Lower leg skin (tissue), 4 donors: ENCODE data around the gene PLCH2. TPM values are rescaled to one million over a fixed set of nuclear protein-coding genes. Genes with fewer than 3 reads are reported as not detected.

Experiments
- DNase-seq, 2 donors: peaks; one replicate each; pipeline ENCODE4 v3.0.0-alpha.2; 2019; ENCODE audit warnings: low spot score in 2 of 2
- H3K4me3 ChIP-seq: fragments of 200-600 bp; sonication (generic); 2 replicates; pipeline ENCODE4 v1.5.1; 2017; ENCODE audit warnings: mild to moderate bottlenecking, low read depth; ENCODE audit not compliant: poor library complexity, severe bottlenecking
- POLR2A ChIP-seq, 2 donors: fragments of 450-650 bp; IDR thresholded peaks; one replicate each; pipeline ENCODE4 v1.6.1; 2016 to 2017; ENCODE audit warnings: antibody characterized with exemption in 2 of 2, mild to moderate bottlenecking in 1 of 2, moderate library complexity in 1 of 2
- WGBS, 2 donors: methylation state at CpG; one replicate each; pipeline ENCODE4 v1.1.5; 2018; 5-methylcytosine and 5-hydroxymethylcytosine counted together
- intact Hi-C: fragments of 100-400 bp; cut with DNase I; formaldehyde crosslinking; loops from one replicate; pipeline ENCODE4 v1.15.0; 2023; ENCODE audit warnings: low total_unique reads
- total RNA-seq, 4 donors: library from RNA; depleted of rRNA; stranded (reverse); fragments of >200 nt; gene quantifications; one replicate each; pipeline ENCODE4 v1.1.0, GENCODE V29; 2016
- TF ChIP-seq, protein P1 (sequence below), 3 donors: fragments of 450-650 bp; IDR thresholded peaks; one replicate each; pipeline ENCODE4 v1.5.1; 2016; ENCODE audit warnings: antibody characterized with exemption in 3 of 3, mild to moderate bottlenecking in 3 of 3, moderate library complexity in 2 of 3

The PLCH2 gene
- total RNA-seq, 4 donors from 2014 or later: 83.2 to 170 (median 115) TPM

DNA sequence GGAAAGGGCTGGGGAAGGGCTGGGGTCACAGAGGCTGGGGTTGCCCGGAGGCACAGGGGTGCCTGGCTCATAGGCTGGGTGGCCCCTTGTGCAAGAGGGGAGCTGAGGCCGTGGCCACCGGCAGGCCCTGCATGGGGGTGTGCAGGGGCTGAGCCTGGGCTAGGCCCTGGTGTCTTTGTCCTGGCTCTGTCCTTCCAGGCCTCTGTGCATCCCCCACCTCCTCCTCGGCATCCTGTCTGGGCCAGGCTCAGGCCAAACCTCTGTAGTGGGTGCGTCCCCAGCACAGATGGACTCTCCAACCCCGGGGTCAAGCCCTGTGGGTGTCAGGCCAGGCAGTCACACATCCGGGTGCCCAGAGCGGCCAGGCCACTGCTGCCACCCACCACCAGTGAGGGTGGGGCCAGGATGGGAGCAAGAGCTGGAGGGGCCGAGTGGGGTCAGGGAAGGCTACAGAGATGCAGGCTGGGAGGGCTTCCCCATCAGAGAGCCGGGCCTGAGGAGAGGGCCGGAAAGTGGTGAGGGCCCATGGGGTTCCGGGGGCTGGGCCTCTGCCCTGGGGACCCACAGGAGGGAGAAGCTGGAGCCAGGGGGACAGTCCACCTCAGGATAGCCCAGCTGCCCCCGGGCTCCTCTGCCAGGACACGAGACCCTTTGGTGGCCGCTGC lies 30.9 kb downstream of the PLCH2 start:
- intact Hi-C loops: no loop called here
- no peak overlapping the region for H3K4me3 ChIP-seq
- WGBS, 2 donors: 53 to 55% methylated on average over 15 of the region's 15 CpGs
- TF ChIP-seq POLR2A (IDR thresholded peaks at IDR 0.05): no peak
- no peak for DNase-seq

DNA sequence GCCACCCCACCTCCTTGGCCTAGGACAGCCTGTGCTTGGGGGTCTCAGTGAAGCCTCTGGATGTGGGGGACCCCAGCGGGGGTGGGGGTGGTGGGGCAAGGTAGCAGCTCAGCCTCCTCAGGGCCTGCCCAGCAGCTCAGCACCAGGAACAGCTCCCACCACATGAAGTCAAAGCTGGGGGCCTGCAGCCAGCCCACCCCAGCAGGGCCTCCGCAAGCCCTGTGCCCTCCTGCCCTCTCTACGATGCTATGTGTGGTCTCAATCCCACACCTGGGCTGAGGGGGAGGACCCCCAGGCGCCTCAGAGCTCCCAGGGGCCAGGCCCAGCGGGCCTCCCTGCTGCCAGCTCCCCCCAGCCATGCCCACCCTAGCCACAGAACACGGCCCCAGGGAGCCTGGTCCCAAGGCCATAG lies 31.7 kb downstream of the PLCH2 start:
- no peak for DNase-seq
- 75 to 84% methylated on average over 2 to 5 of the region's 6 CpGs for WGBS, 2 donors
- TF ChIP-seq, protein P1, sequence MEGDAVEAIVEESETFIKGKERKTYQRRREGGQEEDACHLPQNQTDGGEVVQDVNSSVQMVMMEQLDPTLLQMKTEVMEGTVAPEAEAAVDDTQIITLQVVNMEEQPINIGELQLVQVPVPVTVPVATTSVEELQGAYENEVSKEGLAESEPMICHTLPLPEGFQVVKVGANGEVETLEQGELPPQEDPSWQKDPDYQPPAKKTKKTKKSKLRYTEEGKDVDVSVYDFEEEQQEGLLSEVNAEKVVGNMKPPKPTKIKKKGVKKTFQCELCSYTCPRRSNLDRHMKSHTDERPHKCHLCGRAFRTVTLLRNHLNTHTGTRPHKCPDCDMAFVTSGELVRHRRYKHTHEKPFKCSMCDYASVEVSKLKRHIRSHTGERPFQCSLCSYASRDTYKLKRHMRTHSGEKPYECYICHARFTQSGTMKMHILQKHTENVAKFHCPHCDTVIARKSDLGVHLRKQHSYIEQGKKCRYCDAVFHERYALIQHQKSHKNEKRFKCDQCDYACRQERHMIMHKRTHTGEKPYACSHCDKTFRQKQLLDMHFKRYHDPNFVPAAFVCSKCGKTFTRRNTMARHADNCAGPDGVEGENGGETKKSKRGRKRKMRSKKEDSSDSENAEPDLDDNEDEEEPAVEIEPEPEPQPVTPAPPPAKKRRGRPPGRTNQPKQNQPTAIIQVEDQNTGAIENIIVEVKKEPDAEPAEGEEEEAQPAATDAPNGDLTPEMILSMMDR (IDR thresholded peaks at IDR 0.05): no peak
- TF ChIP-seq POLR2A (IDR thresholded peaks at IDR 0.05): no peak
- H3K4me3 ChIP-seq: no peak overlapping the region
- intact Hi-C loops: no loop called here

DNA sequence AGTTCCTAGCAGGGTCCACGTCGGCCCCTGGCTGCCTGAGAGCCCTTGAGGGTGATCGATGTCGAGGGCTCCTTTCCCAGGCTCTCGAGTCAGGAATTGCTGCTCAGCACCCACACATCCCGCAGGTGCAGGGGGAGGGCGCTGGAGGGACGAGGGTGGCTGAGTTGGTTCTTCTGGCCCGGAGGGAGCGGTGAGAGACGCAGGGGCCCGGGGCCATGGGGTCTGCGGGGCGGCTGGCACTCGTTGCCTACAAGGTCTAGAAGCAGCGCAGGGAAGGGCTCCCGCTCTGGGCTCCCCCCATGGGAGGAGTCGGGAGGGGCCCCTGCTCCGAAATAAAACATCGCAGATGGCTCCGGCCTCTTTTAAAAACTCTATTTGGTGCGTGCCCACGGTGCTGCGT lies 32.1 kb downstream of the PLCH2 start:
- 80 to 85% methylated on average over 23 to 24 of the region's 24 CpGs for WGBS, 2 donors
- DNase-seq: no peak
- no peak overlapping the region for H3K4me3 ChIP-seq
- no peak for TF ChIP-seq POLR2A (IDR thresholded peaks at IDR 0.05)
- TF ChIP-seq, protein P1 (IDR thresholded peaks at IDR 0.05): no peak
- intact Hi-C loops: no loop called here

DNA sequence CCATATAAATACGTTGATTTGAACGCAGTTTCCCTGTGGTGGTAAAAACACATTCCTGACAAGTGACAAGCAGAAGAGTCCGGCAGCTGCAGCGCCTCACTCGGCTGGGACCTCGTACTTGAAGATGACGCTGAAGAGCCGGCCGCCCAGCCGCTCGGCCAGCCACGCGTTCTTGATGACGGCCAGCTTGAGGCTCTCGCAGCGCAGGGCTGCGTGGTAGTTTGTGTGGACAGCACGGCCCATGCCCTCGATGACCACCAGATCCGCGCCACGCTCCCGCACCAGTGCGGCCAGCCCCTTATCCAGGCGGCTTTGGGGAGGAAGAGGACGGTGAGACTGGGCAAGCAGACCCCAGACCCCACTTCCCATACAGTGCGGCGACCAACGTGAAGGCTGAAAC lies 32.7 kb downstream of the PLCH2 start:
- DNase-seq: no peak
- 92 to 96% methylated on average over 26 to 29 of the region's 29 CpGs for WGBS, 2 donors
- no peak overlapping the region for H3K4me3 ChIP-seq
- TF ChIP-seq, protein P1 (IDR thresholded peaks at IDR 0.05): no peak
- no peak for TF ChIP-seq POLR2A (IDR thresholded peaks at IDR 0.05)
- intact Hi-C loops: no loop called here

DNA sequence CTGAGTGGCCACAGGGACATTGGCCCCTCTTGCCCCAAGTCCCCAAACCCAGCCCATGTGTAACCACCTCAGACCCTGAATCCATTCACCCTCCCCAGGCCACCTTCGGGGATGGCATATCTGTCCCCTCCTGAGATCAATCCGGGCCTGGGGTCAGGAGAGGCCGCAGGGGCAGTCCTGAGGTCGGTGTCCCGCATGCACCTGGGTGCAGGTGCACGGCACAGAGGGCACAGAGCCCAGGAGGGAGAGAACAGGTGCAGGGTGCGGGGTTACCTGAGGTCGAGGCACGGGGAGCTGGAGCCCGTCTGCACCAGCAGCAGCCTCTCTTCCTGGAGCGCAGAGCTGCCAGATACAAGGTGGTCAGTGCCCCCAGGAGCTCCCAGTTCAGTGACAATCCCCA lies 33.5 kb downstream of the PLCH2 start:
- WGBS, 2 donors: 77 to 86% methylated on average over 5 to 11 of the region's 11 CpGs
- no peak overlapping the region for H3K4me3 ChIP-seq
- no peak for DNase-seq
- TF ChIP-seq, protein P1 (IDR thresholded peaks at IDR 0.05): no peak
- TF ChIP-seq POLR2A (IDR thresholded peaks at IDR 0.05): no peak
- intact Hi-C loops: no loop called here

DNA sequence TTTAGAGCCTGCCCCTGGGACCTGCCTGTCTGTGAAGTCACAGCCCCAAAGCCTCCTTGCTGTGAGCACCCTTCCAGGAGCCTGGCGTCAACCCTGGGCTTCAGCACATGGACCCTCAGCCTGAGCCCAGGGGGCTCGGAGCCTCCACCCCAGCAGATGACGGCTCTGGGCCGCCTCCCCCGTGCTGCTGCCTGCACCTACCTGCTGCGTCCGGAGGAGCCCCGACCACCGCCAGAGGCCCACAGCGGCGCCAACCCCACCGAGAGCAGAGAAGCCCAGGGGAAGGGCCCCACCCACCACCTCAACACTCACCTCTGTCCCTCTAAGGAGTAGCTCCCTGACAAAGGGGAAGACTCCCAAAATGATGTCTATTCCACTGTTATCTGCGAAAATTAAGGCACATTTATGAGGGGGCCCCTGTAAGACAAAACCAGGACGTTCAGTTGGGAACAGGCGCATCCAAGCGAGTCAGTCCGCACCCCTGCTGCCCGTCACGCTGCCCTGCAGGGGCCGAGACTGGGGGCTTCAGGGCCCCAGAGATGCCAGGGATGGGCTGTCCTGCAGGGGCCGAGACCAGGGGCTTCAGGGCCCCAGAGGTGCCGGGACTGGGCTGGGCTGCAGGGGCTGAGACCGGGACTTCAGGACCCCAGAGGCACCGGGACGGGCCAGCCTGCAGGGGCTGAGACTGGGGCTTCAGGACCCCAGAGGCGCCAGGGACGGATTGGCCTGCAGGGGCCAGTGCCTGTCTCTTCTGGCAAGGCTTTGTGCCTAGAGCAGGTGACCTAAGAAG lies 34.5 kb downstream of the PLCH2 start:
- intact Hi-C loops: no loop called here
- no peak overlapping the region for H3K4me3 ChIP-seq
- no peak for DNase-seq
- WGBS, 2 donors: 91 to 92% methylated on average over 25 to 27 of the region's 27 CpGs
- TF ChIP-seq, protein P1 (IDR thresholded peaks at IDR 0.05): no peak
- TF ChIP-seq POLR2A (IDR thresholded peaks at IDR 0.05): no peak
